SKM-1 (cell line): Measurements from ENCODE around the gene FAM78A.

Source experiments
- DNase-seq: peaks from one replicate; lab custom pipeline; 2025; ENCODE audit not compliant: unreplicated experiment; lab: John Stamatoyannopoulos, UW

The FAM78A gene

GRCh38 chr9:131276094-131276888 is at the start of gene FAM78A:
Gene FAM78A, minus strand, starts transcription at chr9:131276510. Its CDS starts 331 bp downstream, at chr9:131276179.
- peak; percentile 46 for DNase-seq

GRCh38 chr9:131324736-131325679 is 48.7 kb upstream of the FAM78A start:
- DNase-seq, result no peak

GRCh38 chr9:131323629-131324028 is 47.3 kb upstream of the FAM78A start:
- no peak for DNase-seq

- no peak for DNase-seq
These were observed 43.8 kb upstream of the FAM78A start for GRCh38 chr9:131320031-131320685.

- no peak for DNase-seq
These were observed 43.2 kb upstream of the FAM78A start for GRCh38 chr9:131319486-131319885.

GRCh38 chr9:131318231-131319085 is 42.1 kb upstream of the FAM78A start:
- no peak for DNase-seq

- DNase-seq, result no peak
These were observed 36.8 kb upstream of the FAM78A start for GRCh38 chr9:131312822-131313770.

- DNase-seq, result no peak
These were observed 35.9 kb upstream of the FAM78A start for GRCh38 chr9:131312246-131312645.

- no peak for DNase-seq
These were observed 34.7 kb upstream of the FAM78A start for GRCh38 chr9:131310833-131311554.

GRCh38 chr9:131309530-131310276 is 33.4 kb upstream of the FAM78A start:
- no peak for DNase-seq

- no peak for DNase-seq
These were observed 32.7 kb upstream of the FAM78A start for GRCh38 chr9:131308906-131309529.

GRCh38 chr9:131308452-131308851 is 32.1 kb upstream of the FAM78A start:
- DNase-seq, result no peak

- DNase-seq, result no peak
These were observed 31.7 kb upstream of the FAM78A start for GRCh38 chr9:131307974-131308373.

GRCh38 chr9:131306397-131307004 is 30.2 kb upstream of the FAM78A start:
- no peak for DNase-seq

GRCh38 chr9:131304676-131305355 is 28.5 kb upstream of the FAM78A start:
- DNase-seq, result no peak
